H1 (cell line): ENCODE data around the gene TAF9.

Experiments used
- CEBPB ChIP-seq: IDR thresholded peaks from 2 replicates; pipeline ENCODE4 v1.6.1; 2012; ENCODE audit warnings: low read depth, low read length
- CTCF ChIP-seq, 3 experiments: IDR thresholded peaks; 1 replicate in 2 of 3; 2 replicates in 1 of 3; pipeline versions ENCODE4 v1.5.1 to v1.6.1; 2011; ENCODE audit warnings: low read length in 3 of 3, mild to moderate bottlenecking in 3 of 3, inconsistent platforms in 2 of 3, low read depth in 1 of 3, moderate library complexity in 1 of 3; ENCODE audit not compliant: insufficient read depth in 1 of 3; ENCODE audit errors: control extremely low read depth in 1 of 3
- E2F6 ChIP-seq: IDR thresholded peaks from 2 replicates; pipeline ENCODE4 v1.6.1; 2012; ENCODE audit warnings: inconsistent platforms
- EP300 ChIP-seq, 2 experiments: IDR thresholded peaks; 1 replicate in 1 of 2; 2 replicates in 1 of 2; pipeline ENCODE4 v1.6.1; 2011 to 2012; ENCODE audit warnings: low read depth in 2 of 2, low read length in 2 of 2, mild to moderate bottlenecking in 2 of 2, borderline replicate concordance in 1 of 2, inconsistent platforms in 1 of 2, moderate library complexity in 1 of 2
- EZH2 ChIP-seq: fragments of 200-600 bp; sonication (generic); IDR thresholded peaks from 2 replicates; pipeline ENCODE4 v1.7.1; 2012; ENCODE audit warnings: low read depth, mild to moderate bottlenecking, moderate library complexity, low read length, inconsistent platforms; ENCODE audit not compliant: severe bottlenecking
- KDM4A ChIP-seq: IDR thresholded peaks from one replicate; pipeline ENCODE4 v1.7.1; 2012; ENCODE audit warnings: low read depth, mild to moderate bottlenecking, moderate library complexity, low read length, inconsistent platforms; ENCODE audit not compliant: severe bottlenecking
- POLR2A ChIP-seq, 2 experiments: IDR thresholded peaks; 1 replicate in 1 of 2; 2 replicates in 1 of 2; pipeline ENCODE4 v1.6.1; 2011; ENCODE audit warnings: low read depth in 2 of 2, low read length in 2 of 2, mild to moderate bottlenecking in 2 of 2; ENCODE audit errors: control extremely low read depth in 1 of 2
- TAF1 ChIP-seq: IDR thresholded peaks from 2 replicates; pipeline ENCODE4 v1.6.1; 2011; ENCODE audit warnings: mild to moderate bottlenecking, low read depth, low read length

GRCh38 chr5:69416180-69416579, 46.9 kb upstream of the TAF9 start:
- TF ChIP-seq POLR2A (IDR thresholded peaks at IDR 0.05; ENCODE audit: control extremely low read depth in 1 of 2, low read depth in 2 of 2, low read length in 2 of 2) = peak in 1 of 2 experiments; percentile 20; a peak in 1 of 3 replicates
- TF ChIP-seq CTCF (IDR thresholded peaks at IDR 0.05; ENCODE audit: control extremely low read depth in 1 of 3, insufficient read depth in 1 of 3, low read depth in 1 of 3, low read length in 3 of 3) = no peak
- no peak for TF ChIP-seq TAF1
- no peak for TF ChIP-seq EP300 (IDR thresholded peaks at IDR 0.05; ENCODE audit: borderline replicate concordance in 1 of 2, low read depth in 2 of 2, low read length in 2 of 2)
- no peak for TF ChIP-seq EZH2
- no peak for TF ChIP-seq E2F6
- no peak for TF ChIP-seq KDM4A
- no peak for TF ChIP-seq CEBPB
